ENCODE measurements around the gene WWTR1. TPM values are rescaled to one million over a fixed set of nuclear protein-coding genes. Genes with fewer than 3 reads are reported as not detected.

Gene WWTR1
- total and polyA plus RNA-seq, 2 experiments from 2014 or later: 54.8 to 69.1 TPM

- no peak for DNase-seq (ENCODE audit: low read depth in 1 of 2, low spot score in 1 of 2)
- no peaks in the 10 kb centered on the region for H3K36me3 ChIP-seq
- peaks cover 43% of the 10 kb centered on the region for H3K4me1 ChIP-seq (ENCODE audit: low read depth)
- no peaks in the 10 kb centered on the region for H3K27me3 ChIP-seq
- H3K27ac ChIP-seq: no peak overlapping the region
- H3K4me3 ChIP-seq: no peak overlapping the region
- H3K9me3 ChIP-seq (ENCODE audit: low read depth): no peaks in the 10 kb centered on the region
- TF ChIP-seq CTCF (IDR thresholded peaks at IDR 0.05; ENCODE audit: low read depth, low read length): no peak
Observed at GRCh38 chr3:149579161-149579560, 78.7 kb downstream of the WWTR1 start.

- DNase-seq (ENCODE audit: low read depth in 1 of 2, low spot score in 1 of 2): no peak
- Histone ChIP-seq H3K27me3 (no peaks in the 10 kb centered on the region), H3K9me3 (ENCODE audit: low read depth) (no peaks in the 10 kb centered on the region), H3K27ac (peak overlapping the region; percentile 10), H3K4me3 (no peak overlapping the region), H3K36me3 (no peaks in the 10 kb centered on the region), H3K4me1 (ENCODE audit: low read depth) (peaks cover 37% of the 10 kb centered on the region)
- no peak for TF ChIP-seq CTCF (IDR thresholded peaks at IDR 0.05; ENCODE audit: low read depth, low read length)
Observed at GRCh38 chr3:149577801-149578200, 80.0 kb downstream of the WWTR1 start.

- peak in 1 of 2 donors; percentile 98 for DNase-seq (ENCODE audit: low read depth in 1 of 2, low spot score in 1 of 2)
- H3K4me1 ChIP-seq (ENCODE audit: low read depth): peaks cover 40% of the 10 kb centered on the region
- TF ChIP-seq CTCF (IDR thresholded peaks at IDR 0.05; ENCODE audit: low read depth, low read length): no peak
- H3K4me3 ChIP-seq: no peak overlapping the region
- H3K9me3 ChIP-seq (ENCODE audit: low read depth): no peaks in the 10 kb centered on the region
- H3K36me3 ChIP-seq: no peaks in the 10 kb centered on the region
- no peaks in the 10 kb centered on the region for H3K27me3 ChIP-seq
- peak overlapping the region; percentile 64 for H3K27ac ChIP-seq
Observed at GRCh38 chr3:149575961-149576564, 81.8 kb downstream of the WWTR1 start.

GRCh38 chr3:149575213-149575960 is 82.4 kb downstream of the WWTR1 start:
- no peak overlapping the region for H3K4me3 ChIP-seq
- H3K4me1 ChIP-seq (ENCODE audit: low read depth): peaks cover 46% of the 10 kb centered on the region
- TF ChIP-seq CTCF (IDR thresholded peaks at IDR 0.05; ENCODE audit: low read depth, low read length): no peak
- no peaks in the 10 kb centered on the region for H3K36me3 ChIP-seq
- peak in 1 of 2 donors; percentile 94 for DNase-seq (ENCODE audit: low read depth in 1 of 2, low spot score in 1 of 2)
- H3K9me3 ChIP-seq (ENCODE audit: low read depth): no peaks in the 10 kb centered on the region
- H3K27me3 ChIP-seq: no peaks in the 10 kb centered on the region
- peak overlapping the region; percentile 64 for H3K27ac ChIP-seq

GRCh38 chr3:149572796-149573414 is 84.9 kb downstream of the WWTR1 start:
- DNase-seq (ENCODE audit: low read depth in 1 of 2, low spot score in 1 of 2): peak in 1 of 2 donors; percentile 60
- Histone ChIP-seq H3K27ac (no peak overlapping the region), H3K4me1 (ENCODE audit: low read depth) (peaks cover 40% of the 10 kb centered on the region)

More at GRCh38 chr3:149572796-149573414, 84.9 kb downstream of the WWTR1 start:
- TF ChIP-seq CTCF (IDR thresholded peaks at IDR 0.05; ENCODE audit: low read depth, low read length): no peak
- Histone ChIP-seq H3K4me3 (no peak overlapping the region), H3K27me3 (no peaks in the 10 kb centered on the region), H3K36me3 (no peaks in the 10 kb centered on the region), H3K9me3 (ENCODE audit: low read depth) (no peaks in the 10 kb centered on the region)

All from cardiac muscle cell (in vitro differentiated cells and primary cell).